Hepatocyte (in vitro differentiated cells): ENCODE data around the gene SNCAIP. TPM values are rescaled to one million over a fixed set of nuclear protein-coding genes. Genes with fewer than 3 reads are reported as not detected.
A peak's percentile ranks its signal among the peaks of the same experiment; 100 is the strongest.
"Not testable (repeated sequence)": the region's sequence is repeated elsewhere in the genome, so short reads cannot be mapped to it uniquely, and the experiment has no call there.

Source experiments
- DNase-seq: peaks from one replicate; pipeline ENCODE4 v3.0.0-alpha.2; 2016; ENCODE audit warnings: low spot score
- H2AFZ ChIP-seq: fragments of 200-600 bp; sonication (generic); 2 replicates; pipeline ENCODE4 v1.6.0; 2016; ENCODE audit warnings: antibody characterized with exemption, mild to moderate bottlenecking
- H3K27ac ChIP-seq: fragments of 200-600 bp; sonication (generic); 2 replicates; pipeline ENCODE4 v1.5.1; 2016; ENCODE audit warnings: mild to moderate bottlenecking
- H3K27me3 ChIP-seq: fragments of 200-600 bp; sonication (generic); 2 replicates; pipeline ENCODE4 v1.6.1; 2016
- H3K36me3 ChIP-seq: fragments of 200-600 bp; sonication (generic); replicated peaks from 2 replicates; pipeline ENCODE4 v1.5.1; 2016; ENCODE audit warnings: low read depth; ENCODE audit not compliant: insufficient read depth
- H3K4me1 ChIP-seq: fragments of 200-600 bp; sonication (generic); 2 replicates; pipeline ENCODE4 v1.5.1; 2016; ENCODE audit warnings: mild to moderate bottlenecking, moderate library complexity; ENCODE audit not compliant: insufficient read depth
- H3K4me2 ChIP-seq: fragments of 200-600 bp; sonication (generic); 2 replicates; pipeline ENCODE4 v1.6.0; 2016
- H3K4me3 ChIP-seq: fragments of 200-600 bp; sonication (generic); 2 replicates; pipeline ENCODE4 v1.5.1; 2016; ENCODE audit warnings: mild to moderate bottlenecking
- H3K79me2 ChIP-seq: fragments of 200-600 bp; sonication (generic); 2 replicates; pipeline ENCODE4 v1.6.0; 2017; ENCODE audit warnings: mild to moderate bottlenecking
- H3K9me2 ChIP-seq: fragments of 200-600 bp; sonication (generic); replicated peaks from 2 replicates; pipeline ENCODE4 v1.6.0; 2017; ENCODE audit warnings: mild to moderate bottlenecking; ENCODE audit not compliant: insufficient read depth
- H3K9me3 ChIP-seq: fragments of 200-600 bp; sonication (generic); 2 replicates; pipeline ENCODE4 v1.5.1; 2016; ENCODE audit warnings: low read depth, mild to moderate bottlenecking
- H4K20me1 ChIP-seq: fragments of 200-600 bp; sonication (generic); 2 replicates; pipeline ENCODE4 v1.6.0; 2016; ENCODE audit warnings: mild to moderate bottlenecking; ENCODE audit not compliant: insufficient read depth, poor library complexity, severe bottlenecking
- EZH2 ChIP-seq: fragments of 200-600 bp; sonication (generic); IDR thresholded peaks from 2 replicates; pipeline ENCODE4 v1.6.1; 2016; ENCODE audit warnings: antibody characterized with exemption, mild to moderate bottlenecking, borderline replicate concordance
- EZH2phosphoT487 ChIP-seq: fragments of 200-600 bp; sonication (generic); IDR thresholded peaks from one replicate; pipeline ENCODE4 v1.6.1; 2018; ENCODE audit warnings: antibody characterized with exemption, mild to moderate bottlenecking, low read depth, moderate library complexity; ENCODE audit not compliant: unreplicated experiment, severe bottlenecking
- WGBS: methylation state at CpG from one replicate; pipeline ENCODE4 v1.1.6; 2016; ENCODE audit warnings: low lambda C conversion rate; ENCODE audit errors: missing lambda C conversion rate; 5-methylcytosine and 5-hydroxymethylcytosine counted together
- polyA plus RNA-seq: library from polyadenylated mRNA; unstranded; fragments of >200 nt; fragmentation: Nextera tagmentation; extraction: Ambion mirVana; gene quantifications from 2 replicates; pipeline ENCODE4 v1.2.1, GENCODE V29; 2016
- total RNA-seq: library from RNA; depleted of rRNA; stranded (reverse); fragments of >200 nt; gene quantifications from 2 replicates; pipeline ENCODE4 v1.2.3, GENCODE V29; 2014
- TF ChIP-seq, protein P1 (sequence below): fragments of 200-600 bp; sonication (generic); IDR thresholded peaks from 2 replicates; pipeline ENCODE4 v1.5.1; 2016; ENCODE audit warnings: antibody characterized with exemption, mild to moderate bottlenecking; ENCODE audit not compliant: poor library complexity

SNCAIP gene
- total and polyA plus RNA-seq, 2 experiments from 2014 or later = 7.1 to 19.1 TPM

DNA sequence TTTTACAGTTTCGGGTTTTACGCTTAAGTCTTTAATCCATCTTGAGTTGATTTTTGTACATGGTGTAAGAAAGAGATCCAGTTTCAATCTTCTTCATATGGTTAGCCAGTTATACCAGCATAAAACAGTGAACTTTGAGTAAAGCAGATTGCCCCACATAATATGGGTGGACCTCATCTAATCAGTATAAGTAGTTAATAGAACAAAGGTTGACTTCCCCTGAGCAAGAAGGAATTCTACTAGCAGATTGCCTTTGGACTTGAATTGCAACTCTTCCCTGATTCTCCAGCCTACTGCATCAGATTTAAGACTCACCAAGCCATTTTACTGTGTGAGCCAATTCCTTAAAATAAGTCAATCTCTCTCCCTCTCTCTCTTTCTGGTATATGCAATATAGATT is 173.2 kb downstream of the SNCAIP start:
- Histone ChIP-seq H3K27ac (no peak overlapping the region), H2AFZ (no peak overlapping the region)
- 83% methylated on average over 2 of the region's 2 CpGs for WGBS

DNA sequence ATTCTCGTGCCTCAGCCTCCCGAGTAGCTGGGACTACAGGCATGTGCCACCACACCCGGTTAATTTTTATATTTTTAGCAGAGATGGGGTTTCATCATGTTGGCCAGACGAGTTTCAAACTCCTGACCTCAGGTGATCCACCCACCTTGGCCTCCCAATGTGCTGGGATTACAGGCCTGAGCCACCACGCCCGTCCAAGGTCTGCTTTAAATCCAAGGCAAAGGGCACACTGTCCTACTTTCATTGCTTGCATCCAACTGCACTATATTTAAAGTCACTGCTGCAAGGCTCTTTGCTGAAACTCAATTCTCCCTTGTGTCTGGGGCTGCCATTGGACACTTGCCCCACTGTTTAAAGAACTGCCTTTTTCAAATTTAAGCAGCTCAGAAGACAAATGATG is 174.6 kb downstream of the SNCAIP start:
- H3K27me3 ChIP-seq, H3K4me1 ChIP-seq, DNase-seq, H3K9me3 ChIP-seq, H3K4me2 ChIP-seq, H2AFZ ChIP-seq, H4K20me1 ChIP-seq, H3K79me2 ChIP-seq, H3K9me2 ChIP-seq, H3K27ac ChIP-seq, H3K4me3 ChIP-seq, H3K36me3 ChIP-seq: not testable (repeated sequence)
- WGBS = 92% methylated on average over 6 of the region's 6 CpGs

More for the DNA sequence above, 173.2 kb downstream of the SNCAIP start:
- Histone ChIP-seq H4K20me1 (no peaks in the 10 kb centered on the region), H3K9me2 (no peaks in the 10 kb centered on the region), H3K4me2 (no peak overlapping the region), H3K9me3 (no peaks in the 10 kb centered on the region), H3K79me2 (no peaks in the 10 kb centered on the region), H3K4me1 (peaks cover 7% of the 10 kb centered on the region), H3K36me3 (no peaks in the 10 kb centered on the region), H3K4me3 (no peak overlapping the region), H3K27me3 (no peaks in the 10 kb centered on the region)
- TF ChIP-seq EZH2 = no peak
- TF ChIP-seq, protein P1, sequence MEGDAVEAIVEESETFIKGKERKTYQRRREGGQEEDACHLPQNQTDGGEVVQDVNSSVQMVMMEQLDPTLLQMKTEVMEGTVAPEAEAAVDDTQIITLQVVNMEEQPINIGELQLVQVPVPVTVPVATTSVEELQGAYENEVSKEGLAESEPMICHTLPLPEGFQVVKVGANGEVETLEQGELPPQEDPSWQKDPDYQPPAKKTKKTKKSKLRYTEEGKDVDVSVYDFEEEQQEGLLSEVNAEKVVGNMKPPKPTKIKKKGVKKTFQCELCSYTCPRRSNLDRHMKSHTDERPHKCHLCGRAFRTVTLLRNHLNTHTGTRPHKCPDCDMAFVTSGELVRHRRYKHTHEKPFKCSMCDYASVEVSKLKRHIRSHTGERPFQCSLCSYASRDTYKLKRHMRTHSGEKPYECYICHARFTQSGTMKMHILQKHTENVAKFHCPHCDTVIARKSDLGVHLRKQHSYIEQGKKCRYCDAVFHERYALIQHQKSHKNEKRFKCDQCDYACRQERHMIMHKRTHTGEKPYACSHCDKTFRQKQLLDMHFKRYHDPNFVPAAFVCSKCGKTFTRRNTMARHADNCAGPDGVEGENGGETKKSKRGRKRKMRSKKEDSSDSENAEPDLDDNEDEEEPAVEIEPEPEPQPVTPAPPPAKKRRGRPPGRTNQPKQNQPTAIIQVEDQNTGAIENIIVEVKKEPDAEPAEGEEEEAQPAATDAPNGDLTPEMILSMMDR = no peak
- no peak for TF ChIP-seq EZH2phosphoT487
- no peak for DNase-seq

DNA sequence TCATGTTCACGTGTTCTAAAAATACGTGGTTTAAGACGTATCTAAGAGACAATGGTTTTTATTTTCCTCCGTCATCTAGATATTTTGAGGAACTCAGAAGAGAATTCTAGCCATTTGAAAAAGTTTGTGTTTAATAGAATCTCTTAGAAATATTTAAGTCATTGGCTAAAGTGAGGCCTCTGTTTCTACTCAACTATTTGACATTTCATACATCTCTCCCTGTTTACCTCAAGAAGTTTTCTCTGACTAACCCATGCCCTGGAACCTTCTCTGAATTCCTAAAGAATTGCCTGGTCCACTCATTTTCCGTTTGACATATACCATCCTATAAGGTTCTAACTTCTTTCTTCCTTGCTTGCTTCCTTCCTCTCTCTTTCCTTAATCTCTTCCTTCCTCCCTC is 178.7 kb downstream of the SNCAIP start:
- Histone ChIP-seq H2AFZ (no peak overlapping the region), H3K4me2 (no peak overlapping the region), H3K27ac (no peak overlapping the region), H4K20me1 (no peaks in the 10 kb centered on the region), H3K27me3 (no peaks in the 10 kb centered on the region), H3K4me3 (no peak overlapping the region), H3K9me3 (no peaks in the 10 kb centered on the region), H3K36me3 (no peaks in the 10 kb centered on the region), H3K4me1 (peaks cover 3% of the 10 kb centered on the region), H3K79me2 (no peaks in the 10 kb centered on the region), H3K9me2 (no peaks in the 10 kb centered on the region)
- TF ChIP-seq EZH2 (no peak), EZH2phosphoT487 (no peak)
- TF ChIP-seq, protein P1 = no peak
- DNase-seq = no peak
- 83% methylated on average over 5 of the region's 5 CpGs for WGBS

DNA sequence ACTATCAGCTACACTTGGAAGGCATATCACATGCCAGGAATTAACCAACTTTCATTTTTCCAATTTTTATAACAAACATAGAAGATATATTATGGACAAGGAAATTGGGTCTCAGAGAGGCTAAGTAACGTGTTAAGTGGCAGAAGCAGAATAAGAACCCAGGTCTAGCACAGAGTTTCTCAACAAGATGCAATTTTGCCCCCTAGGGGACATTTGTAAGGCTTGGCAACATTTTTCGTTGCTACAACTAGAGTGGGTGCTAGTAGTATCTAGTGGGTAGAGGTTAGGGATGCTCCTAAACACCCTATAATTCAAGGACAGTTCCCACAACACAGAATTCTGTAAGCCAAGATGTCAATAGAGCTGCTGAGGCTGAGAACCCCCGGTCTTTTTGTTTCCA is 180.6 kb downstream of the SNCAIP start:
- Histone ChIP-seq H3K9me3 (no peaks in the 10 kb centered on the region), H4K20me1 (no peaks in the 10 kb centered on the region), H3K79me2 (no peaks in the 10 kb centered on the region), H2AFZ (no peak overlapping the region), H3K36me3 (no peaks in the 10 kb centered on the region), H3K27ac (no peak overlapping the region), H3K27me3 (no peaks in the 10 kb centered on the region), H3K4me2 (no peak overlapping the region), H3K4me3 (no peak overlapping the region), H3K9me2 (no peaks in the 10 kb centered on the region), H3K4me1 (peaks cover 3% of the 10 kb centered on the region)
- WGBS = 49% methylated on average over 3 of the region's 3 CpGs
- no peak for DNase-seq
- TF ChIP-seq EZH2 = no peak
- TF ChIP-seq, protein P1 = peak; percentile 29
